ENCODE results near the gene CHST11. TPM values are rescaled to one million over a fixed set of nuclear protein-coding genes. Genes with fewer than 3 reads are reported as not detected.

The CHST11 gene
- total RNA-seq, 4 donors from 2014 or later = 2.1 to 7.3 (median 4.9) TPM

- no peak overlapping the region for H3K4me3 ChIP-seq (ENCODE audit: low read depth, poor library complexity, severe bottlenecking)
- WGBS, 2 donors = 79 to 82% methylated on average over 16 of the region's 16 CpGs
- no peak for TF ChIP-seq POLR2A (IDR thresholded peaks at IDR 0.05)
- TF ChIP-seq CTCF (IDR thresholded peaks at IDR 0.05) = no peak
- no peak for DNase-seq (ENCODE audit: low spot score in 2 of 2)
- intact Hi-C loops (cut with DNase I; ENCODE audit: low total_unique reads) = no loop called here
Observed at GRCh38 chr12:104411826-104412641, 44.7 kb upstream of the CHST11 start.

GRCh38 chr12:104412681-104413080 lies 44.1 kb upstream of the CHST11 start:
- no peak for DNase-seq (ENCODE audit: low spot score in 2 of 2)
- no peak overlapping the region for H3K4me3 ChIP-seq (ENCODE audit: low read depth, poor library complexity, severe bottlenecking)
- intact Hi-C loops (cut with DNase I; ENCODE audit: low total_unique reads) = no loop called here
- TF ChIP-seq CTCF (IDR thresholded peaks at IDR 0.05) (no peak), POLR2A (IDR thresholded peaks at IDR 0.05) (no peak)
- WGBS, 2 donors = 75 to 81% methylated on average over 8 of the region's 8 CpGs

GRCh38 chr12:104413330-104413729 lies 43.4 kb upstream of the CHST11 start:
- 80 to 91% methylated on average over 6 of the region's 6 CpGs for WGBS, 2 donors
- no peak overlapping the region for H3K4me3 ChIP-seq (ENCODE audit: low read depth, poor library complexity, severe bottlenecking)
- intact Hi-C loops (cut with DNase I; ENCODE audit: low total_unique reads) = no loop called here
- TF ChIP-seq CTCF (IDR thresholded peaks at IDR 0.05) = no peak
- DNase-seq (ENCODE audit: low spot score in 2 of 2) = no peak

GRCh38 chr12:104414581-104415341 lies 42.0 kb upstream of the CHST11 start:
- WGBS, 2 donors = 50 to 57% methylated on average over 6 of the region's 6 CpGs
- TF ChIP-seq POLR2A (IDR thresholded peaks at IDR 0.05) (no peak), CTCF (IDR thresholded peaks at IDR 0.05) (no peak)
- intact Hi-C loops (cut with DNase I; ENCODE audit: low total_unique reads) = no loop called here
- H3K4me3 ChIP-seq (ENCODE audit: low read depth, poor library complexity, severe bottlenecking) = no peak overlapping the region
- no peak for DNase-seq (ENCODE audit: low spot score in 2 of 2)

GRCh38 chr12:104415342-104415980 lies 41.3 kb upstream of the CHST11 start:
- WGBS, 2 donors = 91 to 92% methylated on average over 9 of the region's 9 CpGs
- no peak overlapping the region for H3K4me3 ChIP-seq (ENCODE audit: low read depth, poor library complexity, severe bottlenecking)
- TF ChIP-seq CTCF (IDR thresholded peaks at IDR 0.05) (no peak), POLR2A (IDR thresholded peaks at IDR 0.05) (no peak)
- no peak for DNase-seq (ENCODE audit: low spot score in 2 of 2)
- intact Hi-C loops (cut with DNase I; ENCODE audit: low total_unique reads) = no loop called here
